Measurements from ENCODE around the gene SPTBN5.

SPTBN5 gene

GRCh38 chr15:41880156-41880877, 13.5 kb downstream of the SPTBN5 start:
- TF ChIP-seq GATA1 (IDR thresholded peaks at IDR 0.05; ENCODE audit: low read depth, low read length) (no peak), POLR2A (IDR thresholded peaks at IDR 0.05; ENCODE audit: low read length) (no peak)
- DNase-seq, result no peak

GRCh38 chr15:41879321-41879845, 14.5 kb downstream of the SPTBN5 start:
- DNase-seq, result no peak
- TF ChIP-seq POLR2A (IDR thresholded peaks at IDR 0.05; ENCODE audit: low read length), result no peak
- TF ChIP-seq GATA1 (IDR thresholded peaks at IDR 0.05; ENCODE audit: low read depth, low read length), result no peak

- DNase-seq, result no peak
- TF ChIP-seq GATA1 (IDR thresholded peaks at IDR 0.05; ENCODE audit: low read depth, low read length), result no peak
- TF ChIP-seq POLR2A (IDR thresholded peaks at IDR 0.05; ENCODE audit: low read length), result no peak
These were observed 15.5 kb downstream of the SPTBN5 start for GRCh38 chr15:41878355-41878699.

GRCh38 chr15:41877631-41878354, 16.1 kb downstream of the SPTBN5 start:
- no peak for TF ChIP-seq GATA1 (IDR thresholded peaks at IDR 0.05; ENCODE audit: low read depth, low read length)
- TF ChIP-seq POLR2A (IDR thresholded peaks at IDR 0.05; ENCODE audit: low read length), result no peak
- no peak for DNase-seq

- TF ChIP-seq POLR2A (IDR thresholded peaks at IDR 0.05; ENCODE audit: low read length), result no peak
- no peak for TF ChIP-seq GATA1 (IDR thresholded peaks at IDR 0.05; ENCODE audit: low read depth, low read length)
- no peak for DNase-seq
These were observed 17.2 kb downstream of the SPTBN5 start for GRCh38 chr15:41876689-41877088.

- TF ChIP-seq GATA1 (IDR thresholded peaks at IDR 0.05; ENCODE audit: low read depth, low read length) (no peak), POLR2A (IDR thresholded peaks at IDR 0.05; ENCODE audit: low read length) (no peak)
- DNase-seq, result no peak
These were observed 17.8 kb downstream of the SPTBN5 start for GRCh38 chr15:41876007-41876406.

- TF ChIP-seq GATA1 (IDR thresholded peaks at IDR 0.05; ENCODE audit: low read depth, low read length) (no peak), POLR2A (IDR thresholded peaks at IDR 0.05; ENCODE audit: low read length) (no peak)
These were observed 19.1 kb downstream of the SPTBN5 start for GRCh38 chr15:41874736-41875135.

GRCh38 chr15:41873711-41874110, 20.1 kb downstream of the SPTBN5 start:
- no peak for DNase-seq
- no peak for TF ChIP-seq GATA1 (IDR thresholded peaks at IDR 0.05; ENCODE audit: low read depth, low read length)
- no peak for TF ChIP-seq POLR2A (IDR thresholded peaks at IDR 0.05; ENCODE audit: low read length)

More at GRCh38 chr15:41874736-41875135, 19.1 kb downstream of the SPTBN5 start:
- DNase-seq, result no peak

GRCh38 chr15:41872166-41872747, 21.6 kb downstream of the SPTBN5 start:
- no peak for DNase-seq
- TF ChIP-seq GATA1 (IDR thresholded peaks at IDR 0.05; ENCODE audit: low read depth, low read length) (no peak), POLR2A (IDR thresholded peaks at IDR 0.05; ENCODE audit: low read length) (no peak)

GRCh38 chr15:41871175-41871905, 22.5 kb downstream of the SPTBN5 start:
- no peak for DNase-seq
- TF ChIP-seq POLR2A (IDR thresholded peaks at IDR 0.05; ENCODE audit: low read length) (no peak), GATA1 (IDR thresholded peaks at IDR 0.05; ENCODE audit: low read depth, low read length) (no peak)

GRCh38 chr15:41870689-41871081, 23.2 kb downstream of the SPTBN5 start:
- DNase-seq, result no peak
- TF ChIP-seq POLR2A (IDR thresholded peaks at IDR 0.05; ENCODE audit: low read length), result no peak
- TF ChIP-seq GATA1 (IDR thresholded peaks at IDR 0.05; ENCODE audit: low read depth, low read length), result no peak

GRCh38 chr15:41869770-41870688, 23.8 kb downstream of the SPTBN5 start:
- DNase-seq, result no peak
- TF ChIP-seq GATA1 (IDR thresholded peaks at IDR 0.05; ENCODE audit: low read depth, low read length), result no peak
- no peak for TF ChIP-seq POLR2A (IDR thresholded peaks at IDR 0.05; ENCODE audit: low read length)

- no peak for TF ChIP-seq GATA1 (IDR thresholded peaks at IDR 0.05; ENCODE audit: low read depth, low read length)
- TF ChIP-seq POLR2A (IDR thresholded peaks at IDR 0.05; ENCODE audit: low read length), result no peak
- no peak for DNase-seq
These were observed 25.5 kb downstream of the SPTBN5 start for GRCh38 chr15:41868321-41868720.

Data from erythroblast (primary cell).